ENCODE results near the gene EIF3J.

GRCh38 chr15:44489464-44489863, 47.5 kb upstream of the EIF3J start:
- no peak for TF ChIP-seq EZH2phosphoT487 (IDR thresholded peaks at IDR 0.05; ENCODE audit: insufficient read depth, low read depth)
- TF ChIP-seq EZH2 (IDR thresholded peaks at IDR 0.05; ENCODE audit: insufficient read depth, poor library complexity, severe bottlenecking), result no peak

All from GM23248 (cell line).